Cardiac septum (tissue), 1 donor: Measurements from ENCODE around the gene LILRB2. TPM values are rescaled to one million over a fixed set of nuclear protein-coding genes. Genes with fewer than 3 reads are reported as not detected.
"Not testable (repeated sequence)": the region's sequence is repeated elsewhere in the genome, so short reads cannot be mapped to it uniquely, and the experiment has no call there.

Experiments used
- DNase-seq: peaks from one replicate; pipeline ENCODE4 v3.0.0-alpha.2; 2020; ENCODE audit warnings: low spot score
- intact Hi-C: fragments of 100-400 bp; cut with DNase I; formaldehyde crosslinking; loops from one replicate; pipeline ENCODE4 v1.14.0; 2022
- total RNA-seq: library from RNA; stranded (reverse); fragmentation: NEBNext Ultra II Directional; extraction: Animal tissue kit (Norgen Biotek cat#: 25700); gene quantifications from one replicate; pipeline ENCODE4 v1.2.1, GENCODE V29; 2021
- donor health status: DM: no; HTN: no; CAD: no.

Gene LILRB2
- total RNA-seq, 1 donor from 2014 or later, result 2.8 TPM

DNA sequence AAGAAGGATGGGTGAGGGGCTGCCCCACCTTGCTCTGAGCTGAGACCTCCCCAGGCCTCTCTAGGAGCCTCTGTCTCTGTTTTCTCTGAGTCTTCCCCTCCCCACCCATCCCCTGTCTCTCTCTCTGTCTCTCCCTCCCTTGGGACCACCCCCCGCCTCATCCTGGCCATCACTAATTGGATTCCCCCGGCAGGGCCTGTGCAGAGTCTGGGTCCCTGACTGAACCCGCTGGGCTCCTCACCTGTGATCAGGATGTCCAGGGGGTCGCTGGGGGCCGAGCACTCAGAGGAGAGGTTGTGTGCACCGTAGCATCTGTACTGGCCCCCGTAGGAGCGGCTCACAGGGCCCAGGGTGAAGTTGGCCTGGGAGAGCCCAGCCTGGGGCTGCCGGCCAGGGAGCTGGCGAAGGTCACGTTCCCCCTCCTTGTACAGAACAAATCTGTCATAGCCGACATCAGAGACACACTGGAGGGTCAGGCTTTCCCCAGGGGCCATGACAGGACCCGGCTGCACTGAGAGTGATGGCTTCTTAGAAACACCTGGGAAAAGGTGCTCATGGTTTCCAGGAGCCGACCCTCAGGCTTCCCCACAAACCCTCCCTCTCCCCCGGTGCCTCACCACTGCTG, 2.2 kb downstream of the LILRB2 start:
- DNase-seq, intact Hi-C loops: not testable (repeated sequence)

GRCh38 chr19:54278056-54278455, 2.9 kb downstream of the LILRB2 start:
- intact Hi-C loops, DNase-seq: not testable (repeated sequence)

- intact Hi-C loops, DNase-seq: not testable (repeated sequence)
These were observed 3.7 kb downstream of the LILRB2 start for GRCh38 chr19:54277111-54277615.

DNA sequence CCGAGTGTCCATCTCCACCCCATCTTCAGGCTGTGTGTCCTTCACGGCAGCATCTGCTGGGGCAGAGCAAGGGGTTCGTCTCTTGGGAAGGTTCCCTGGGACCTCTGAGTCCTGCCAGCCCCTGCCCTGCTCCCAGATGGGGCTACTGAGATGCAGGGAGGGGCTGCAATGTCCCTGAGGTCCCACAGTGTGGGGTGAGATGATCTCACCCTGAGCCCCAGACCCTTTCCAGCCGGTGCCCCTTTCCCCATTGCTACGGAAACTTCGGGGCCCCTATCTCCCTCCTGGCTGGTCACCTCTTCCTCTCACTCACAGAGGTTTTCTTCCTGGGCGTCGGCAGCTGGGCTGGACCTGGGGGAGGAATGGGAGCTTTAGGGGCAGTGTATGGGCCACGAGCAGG, 5.0 kb downstream of the LILRB2 start:
- DNase-seq, result no peak
- intact Hi-C loops, result no loop called here

GRCh38 chr19:54274516-54274915, 6.4 kb downstream of the LILRB2 start:
- intact Hi-C loops, DNase-seq: not testable (repeated sequence)

GRCh38 chr19:54273821-54274220, 7.1 kb downstream of the LILRB2 start:
- intact Hi-C loops, result no loop called here
- no peak for DNase-seq

DNA sequence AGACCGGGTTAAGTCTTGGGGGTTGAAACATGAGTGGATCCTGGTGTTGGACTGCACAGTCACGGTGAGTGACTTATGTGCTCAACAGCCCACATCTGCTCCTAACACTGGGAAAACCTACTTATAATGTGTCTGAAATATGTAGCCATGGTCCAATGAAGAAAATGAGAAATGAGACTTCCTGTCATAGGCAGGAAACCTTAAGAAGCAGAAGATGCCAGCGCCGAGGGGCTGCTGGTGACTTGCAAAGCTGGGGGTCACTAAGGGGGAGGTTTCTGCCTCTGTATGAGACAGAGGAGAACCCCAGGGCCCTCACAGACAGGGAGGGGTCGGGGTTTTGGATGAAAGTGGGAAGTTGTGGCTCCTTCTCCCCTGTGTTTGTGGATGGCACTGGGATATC, 8.7 kb downstream of the LILRB2 start:
- DNase-seq, intact Hi-C loops: not testable (repeated sequence)

DNA sequence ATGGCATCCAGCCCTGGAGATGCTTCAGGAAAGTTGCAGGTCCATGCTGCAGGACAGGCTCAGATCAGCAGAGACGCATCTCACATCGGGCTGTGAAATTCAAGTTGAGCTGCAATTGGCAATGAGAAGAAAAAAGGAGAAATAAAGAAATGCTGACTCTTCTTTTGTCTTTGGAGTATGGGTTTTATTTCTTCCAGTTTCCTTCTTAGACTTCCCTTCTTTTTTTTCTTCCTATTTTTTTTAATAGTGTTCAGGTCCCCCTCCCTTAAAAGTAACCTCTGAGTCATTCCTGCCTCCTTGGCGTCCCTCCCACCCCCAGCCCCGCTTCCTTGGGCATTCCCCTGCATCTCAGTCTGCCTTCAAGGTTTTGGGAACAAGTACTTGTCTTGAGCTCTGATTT, 9.3 kb downstream of the LILRB2 start:
- DNase-seq, intact Hi-C loops: not testable (repeated sequence)

DNA sequence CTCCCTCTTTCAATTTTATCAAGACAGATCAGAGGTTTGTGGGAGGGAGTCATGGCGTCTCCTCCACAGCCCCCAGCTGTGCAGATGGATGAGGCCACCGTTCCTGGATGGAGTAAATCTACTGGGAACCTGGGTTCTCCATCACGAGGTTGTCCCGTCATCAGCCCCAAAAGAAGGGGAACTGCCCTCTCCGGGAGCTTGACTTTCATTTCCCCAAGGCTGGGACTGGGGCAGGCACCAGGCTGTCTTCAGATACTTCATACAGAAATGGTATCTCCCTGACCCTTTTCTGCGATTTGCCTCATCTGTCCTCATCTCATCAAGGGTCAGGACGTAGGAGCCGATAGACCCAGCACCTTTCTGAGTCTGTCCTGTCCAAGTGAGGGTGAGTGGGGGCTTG, 9.8 kb downstream of the LILRB2 start:
- intact Hi-C loops, result no loop called here
- DNase-seq, result no peak

DNA sequence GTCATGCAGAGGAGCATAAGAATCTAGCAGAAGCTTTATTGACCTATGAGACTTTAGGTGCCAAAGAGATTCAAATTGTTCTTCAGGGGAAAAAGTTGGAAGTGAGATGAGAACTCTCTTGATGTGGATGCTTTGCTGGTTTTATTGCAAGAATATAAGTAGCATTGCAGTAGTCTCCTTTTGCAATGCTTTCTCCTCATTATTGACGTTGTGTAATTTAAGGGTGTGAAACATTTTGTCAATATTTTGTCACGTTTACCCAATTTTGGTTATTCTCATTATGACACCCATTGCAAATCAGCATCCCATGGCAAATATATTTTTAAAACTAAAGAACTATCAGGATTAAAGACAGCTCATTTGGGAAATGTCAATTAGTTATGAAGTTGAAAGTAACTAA, 12.0 kb downstream of the LILRB2 start:
- intact Hi-C loops, result no loop called here
- no peak for DNase-seq

DNA sequence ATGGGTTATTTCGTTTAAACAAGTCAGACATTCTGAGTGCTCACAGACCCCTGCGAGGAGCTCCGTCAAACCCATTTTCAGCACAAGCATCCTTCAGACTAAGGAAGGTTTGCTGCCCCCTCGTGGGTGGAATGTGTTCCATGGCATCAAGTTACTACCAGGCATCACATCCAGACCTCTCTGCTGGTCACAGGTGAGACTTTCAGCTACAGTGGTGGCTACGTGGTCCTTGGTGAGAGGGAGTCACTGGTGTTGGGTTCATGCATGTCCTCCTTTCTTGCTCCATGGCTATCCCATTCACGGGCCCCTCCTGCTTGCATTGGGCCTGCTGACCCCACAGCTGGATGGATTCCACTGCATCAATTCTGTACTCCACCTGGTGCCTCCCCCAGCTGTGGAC, 14.8 kb downstream of the LILRB2 start:
- intact Hi-C loops, result no loop called here
- DNase-seq, result peak; percentile 81

DNA sequence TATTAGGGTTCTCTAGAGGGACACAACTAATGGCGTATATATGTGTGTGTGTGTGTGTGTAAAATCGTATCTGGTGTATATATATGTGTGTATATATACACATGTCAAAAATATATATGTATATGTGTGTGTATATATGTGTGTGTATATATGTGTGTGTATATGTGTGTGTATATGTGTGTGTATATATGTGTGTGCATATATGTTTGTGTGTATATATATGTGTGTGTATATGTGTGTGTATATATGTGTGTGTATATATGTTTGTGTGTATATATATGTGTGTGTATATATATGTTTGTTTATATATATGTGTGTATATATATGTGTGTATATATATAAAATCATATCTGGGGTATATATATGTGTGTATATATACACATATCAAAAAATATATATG, 18.4 kb downstream of the LILRB2 start:
- intact Hi-C loops, result no loop called here
- no peak for DNase-seq

- no peak for DNase-seq
These were observed 18.8 kb downstream of the LILRB2 start for GRCh38 chr19:54262066-54262465.

DNA sequence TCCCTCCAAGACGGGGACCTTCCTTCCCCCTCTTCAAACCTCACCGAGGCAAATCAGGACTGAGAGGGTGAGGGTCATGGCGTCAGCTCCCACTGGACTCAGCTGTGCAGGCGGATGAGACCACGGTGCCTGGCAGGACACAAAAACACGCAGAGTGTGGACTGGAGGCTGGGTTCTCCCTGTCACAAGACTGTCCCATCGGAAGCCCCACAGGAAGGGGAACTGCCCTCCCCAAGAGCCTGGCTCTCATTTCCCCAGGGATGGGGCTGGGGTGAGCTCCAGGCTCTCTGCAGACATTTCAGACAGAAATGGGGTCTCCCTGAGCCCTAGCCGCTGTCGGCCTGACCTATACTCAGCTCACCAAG, 23.8 kb downstream of the LILRB2 start, which contains the start of gene LILRB5:
Gene LILRB5 (minus strand): TSS at position 158 of the 365 bp plus-strand sequence. CDS start 80 bp downstream, at position 78.
- intact Hi-C loops, result no loop called here
- DNase-seq, result no peak

More at GRCh38 chr19:54262066-54262465, 18.8 kb downstream of the LILRB2 start:
- intact Hi-C loops, result no loop called here

DNA sequence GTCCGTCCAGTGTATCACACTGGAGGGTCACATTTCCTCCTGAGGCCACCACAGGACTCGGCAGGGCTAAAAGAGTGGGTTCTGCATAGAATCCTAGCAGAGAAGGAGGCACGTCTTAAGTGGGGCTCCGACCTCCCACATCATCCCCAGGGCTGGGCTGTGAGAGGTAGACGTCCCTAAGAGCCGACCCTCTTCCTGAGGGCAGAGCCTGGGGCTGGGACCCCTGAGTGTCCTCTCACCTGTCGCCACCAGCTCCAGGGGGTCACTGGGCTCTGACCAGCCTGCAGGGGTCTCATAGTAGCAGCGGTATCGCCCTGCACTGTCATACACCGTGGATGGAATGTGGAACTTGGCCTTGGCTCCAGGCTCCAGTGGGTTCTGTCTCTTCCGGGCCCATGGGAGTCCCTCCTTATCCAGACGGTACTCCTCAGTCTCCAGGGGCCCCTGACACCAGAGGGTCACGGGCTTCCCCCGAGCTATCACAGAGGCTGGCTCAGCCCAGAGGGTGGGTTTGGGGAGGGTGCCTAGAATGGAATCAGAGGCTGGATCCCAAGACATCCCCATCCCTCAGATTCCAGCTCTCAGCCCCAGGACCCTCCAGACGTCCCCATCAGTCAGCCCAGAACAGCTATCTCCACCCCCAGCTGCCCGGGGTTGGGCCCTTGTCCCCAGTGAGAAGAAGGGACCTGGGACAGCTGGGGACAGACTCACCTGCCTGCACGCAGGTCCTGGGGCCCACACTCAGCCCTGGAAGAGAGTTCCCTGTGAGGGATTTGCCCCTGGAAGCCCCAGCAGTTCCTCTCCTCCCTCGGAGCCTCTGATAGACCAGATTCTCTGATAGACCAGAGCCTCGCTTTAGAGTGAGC, 24.4 kb downstream of the LILRB2 start:
- no peak for DNase-seq
- intact Hi-C loops, result no loop called here

DNA sequence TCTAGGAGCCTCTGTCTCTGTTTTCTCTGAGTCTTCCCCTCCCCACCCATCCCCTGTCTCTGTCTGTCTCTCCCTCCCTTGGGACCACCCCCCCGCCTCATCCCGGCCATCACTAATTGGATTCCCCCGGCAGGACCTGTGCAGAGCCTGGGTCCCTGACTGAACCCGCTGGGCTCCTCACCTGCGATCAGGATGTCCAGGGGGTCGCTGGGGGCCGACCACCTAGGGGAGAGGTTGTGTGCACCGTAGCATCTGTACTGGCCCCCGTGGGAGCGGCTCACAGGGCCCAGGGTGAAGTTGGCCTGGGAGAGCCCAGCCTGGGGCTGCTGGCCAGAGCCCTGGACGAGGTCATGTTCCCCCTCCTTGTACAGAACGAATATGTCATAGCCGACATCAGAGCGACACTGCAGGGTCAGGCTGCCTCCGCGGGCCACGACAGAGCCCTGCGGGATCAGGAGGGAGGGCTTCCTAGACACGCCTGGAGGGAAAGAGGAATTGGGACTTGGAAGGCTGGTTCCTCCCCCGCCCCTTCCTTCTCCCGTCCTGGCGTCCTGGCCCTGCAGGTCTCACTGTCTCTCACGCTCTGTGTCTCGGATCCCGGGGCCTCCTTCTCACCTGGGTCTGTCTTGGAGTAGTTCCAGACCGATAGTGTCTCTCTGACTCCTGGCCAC, 25.7 kb downstream of the LILRB2 start:
- DNase-seq, result no peak
- intact Hi-C loops, result no loop called here

GRCh38 chr19:54254195-54254906, 26.6 kb downstream of the LILRB2 start:
- intact Hi-C loops, result no loop called here
- DNase-seq, result no peak

GRCh38 chr19:54253331-54254194, 27.3 kb downstream of the LILRB2 start:
- intact Hi-C loops, result no loop called here
- no peak for DNase-seq

DNA sequence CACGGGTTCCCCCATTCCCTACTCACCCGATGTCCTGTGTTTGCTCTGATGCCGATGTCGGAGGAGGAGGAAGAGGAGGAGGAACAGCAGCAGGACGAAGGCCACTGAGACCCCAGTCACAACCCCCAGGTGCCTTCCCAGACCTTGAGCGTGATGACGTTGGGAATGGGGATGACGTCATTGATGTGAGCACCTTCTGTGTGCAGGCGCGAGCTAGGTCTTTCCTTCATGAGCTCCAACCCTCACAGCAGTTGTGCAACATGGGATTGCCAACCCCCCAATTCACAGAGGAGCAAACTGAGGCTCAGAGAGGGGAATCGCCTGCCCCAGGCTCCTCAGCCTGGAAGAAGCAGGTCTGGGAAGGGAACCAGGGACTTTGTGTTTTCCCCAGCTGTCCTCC, 28.1 kb downstream of the LILRB2 start:
- DNase-seq, result no peak
- intact Hi-C loops, result no loop called here
